K562 (cell line): ENCODE data around the gene STK32C. TPM values are rescaled to one million over a fixed set of nuclear protein-coding genes. Genes with fewer than 3 reads are reported as not detected.

Source experiments
- ATAC-seq: fragments of 200-7000 bp; cut with Tn5 transposase; 3 replicates; pipeline ENCODE4 v1.9.1; 2020; ENCODE audit warnings: moderate library complexity
- BruUV-seq: library from RNA; stranded (reverse); fragments of 400-500 nt; replicated peaks from 2 replicates; lab custom pipeline; 2021; lab: Mats Ljungman, UMichigan
- CTCF ChIA-PET: fragments of 300-600 bp; formaldehyde crosslinking; extraction: SDS; loops from one replicate; lab custom pipeline; 2021; ENCODE audit warnings: low intra/inter-chr PET ratio; lab: Yijun Ruan, JAX
- POLR2A ChIA-PET: fragments of 300-600, 350-650 bp; sonication (Branson Sonifier 250); formaldehyde crosslinking; extraction: SDS; loops from one replicate; lab custom pipeline; 2021; ENCODE audit warnings: antibody characterized with exemption, inconsistent platforms; lab: Yijun Ruan, JAX
- DNase-seq, 4 experiments: peaks; one replicate each; pipeline versions ENCODE4 v3.0.0 to v3.0.0-alpha.2; 2011 to 2018; ENCODE audit warnings: low spot score in 3 of 4, mixed read lengths in 3 of 4; ENCODE audit errors: extremely low read depth in 1 of 4
- FAIRE-seq: peaks from 2 replicates; lab custom pipeline; 2011; peaks lifted over from hg19 to GRCh38; lab: Jason Lieb, UNC
- H2AFZ ChIP-seq: 2 replicates; pipeline ENCODE4 v1.6.0; 2011; ENCODE audit warnings: low read depth, low read length, control low read depth, inconsistent platforms
- H3K27ac ChIP-seq: fragments of 200-600 bp; 3 replicates; pipeline ENCODE4 v1.8.0; 2011; ENCODE audit warnings: low read depth, mild to moderate bottlenecking, control low read depth, inconsistent platforms, low read length, moderate library complexity, mixed read lengths; ENCODE audit errors: extremely low read depth
- H3K27me3 ChIP-seq, 2 experiments: fragments of 300-600 bp in 1 of 2; 2 replicates in 1 of 2; 3 replicates in 1 of 2; pipeline versions ENCODE4 v1.6.0 to v1.8.0; 2011; ENCODE audit warnings: inconsistent platforms in 2 of 2, low read length in 2 of 2, mild to moderate bottlenecking in 1 of 2, mixed read lengths in 1 of 2, moderate library complexity in 1 of 2; ENCODE audit not compliant: control insufficient read depth in 2 of 2, insufficient read depth in 2 of 2
- H3K36me3 ChIP-seq: fragments of 300-600 bp; 3 replicates; pipeline ENCODE4 v1.8.0; 2011; ENCODE audit warnings: mild to moderate bottlenecking, low read length, inconsistent platforms; ENCODE audit not compliant: control insufficient read depth, insufficient read depth
- H3K4me1 ChIP-seq, 2 experiments: fragments of 200-600 bp in 1 of 2; replicated peaks in 1 of 2; 2 replicates in 1 of 2; 3 replicates in 1 of 2; pipeline versions ENCODE4 v1.5.1 to v1.8.0; 2011; ENCODE audit warnings: inconsistent platforms in 2 of 2, low read length in 2 of 2, mild to moderate bottlenecking in 1 of 2, mixed read lengths in 1 of 2, moderate library complexity in 1 of 2; ENCODE audit not compliant: control insufficient read depth in 2 of 2, insufficient read depth in 2 of 2
- H3K4me2 ChIP-seq: 2 replicates; pipeline ENCODE4 v1.6.1; 2011; ENCODE audit warnings: low read length, control low read depth, inconsistent platforms, mixed read lengths; ENCODE audit not compliant: insufficient read depth
- H3K4me3 ChIP-seq: fragments of 200-600 bp; sonication (generic), shearing (Covaris generic); 2 replicates; pipeline ENCODE4 v1.5.1; 2016; ENCODE audit warnings: control low read depth, inconsistent platforms
- H3K79me2 ChIP-seq: fragments of 200-600 bp; 3 replicates; pipeline ENCODE4 v1.8.0; 2011; ENCODE audit warnings: low read length, inconsistent platforms; ENCODE audit not compliant: control insufficient read depth, insufficient read depth
- H3K9ac ChIP-seq, 2 experiments: 2 replicates each; pipeline versions ENCODE4 v1.6.0 to v1.6.1; 2011; ENCODE audit warnings: low read depth in 2 of 2, low read length in 2 of 2, control low read depth in 1 of 2, inconsistent platforms in 1 of 2, mild to moderate bottlenecking in 1 of 2, mixed read lengths in 1 of 2; ENCODE audit not compliant: insufficient read depth in 1 of 2
- H3K9me1 ChIP-seq: one replicate; pipeline ENCODE4 v1.6.0; 2011; ENCODE audit warnings: inconsistent platforms, mild to moderate bottlenecking, low read length, moderate library complexity; ENCODE audit not compliant: control insufficient read depth, insufficient read depth
- H3K9me3 ChIP-seq: replicated peaks from 2 replicates; pipeline ENCODE4 v1.5.1; 2011; ENCODE audit warnings: low read depth, low read length, inconsistent platforms; ENCODE audit not compliant: control insufficient read depth, insufficient read depth
- H4K20me1 ChIP-seq: replicated peaks from 2 replicates; pipeline ENCODE4 v1.6.1; 2011; ENCODE audit warnings: low read length, inconsistent platforms, mixed read lengths; ENCODE audit not compliant: control insufficient read depth, insufficient read depth
- CHD4 ChIP-seq: fragments of 200-600 bp; sonication (generic); IDR thresholded peaks from 3 replicates; pipeline ENCODE4 v1.6.1; 2012; ENCODE audit warnings: low read depth, mild to moderate bottlenecking, mixed read lengths, low read length, inconsistent platforms; ENCODE audit not compliant: insufficient read depth, insufficient replicate concordance, poor library complexity, severe bottlenecking
- ZNF408 ChIP-seq: fragments of 250-450 bp; sonication (Bioruptor Pico); IDR thresholded peaks from 2 replicates; pipeline ENCODE4 v1.4.0; 2020; ENCODE audit warnings: low read depth, mild to moderate bottlenecking, moderate library complexity
- WGBS: fragments of 100-300 bp; shearing (Covaris generic); methylation state at CpG from one replicate; pipeline ENCODE4 v1.1.6; 2016; ENCODE audit warnings: low coverage, mixed read lengths; ENCODE audit not compliant: insufficient coverage; ENCODE audit errors: missing lambda C conversion rate; 5-methylcytosine and 5-hydroxymethylcytosine counted together
- in situ Hi-C: fragments of 300-500 bp; cut with MboI; formaldehyde crosslinking; loops from 4 replicates; pipeline ENCODE4 v1.15.0; 2018; ENCODE audit warnings: inconsistent platforms, mixed read lengths
- intact Hi-C: fragments of 100-400 bp; cut with micrococcal nuclease; formaldehyde crosslinking; loops from 2 replicates; pipeline ENCODE4 v1.14.2; 2022
- polyA plus RNA-seq, 8 experiments: library from polyadenylated mRNA; depleted of rRNA in 4 of 8; stranded (reverse) in 5 of 8; unstranded in 3 of 8; fragments of >200 nt; fragmentation: Nextera tagmentation in 2 of 8; fragmentation: Illumina TruSeq in 1 of 8; extraction: Ambion mirVana in 2 of 8; extraction: Trizol in 1 of 8; gene quantifications; 2 replicates each; pipeline versions ENCODE4 v1.2.1 to v1.2.3, GENCODE V29; 2011 to 2014; ENCODE audit warnings: inconsistent platforms in 1 of 8, missing spikeins in 1 of 8
- total RNA-seq, 7 experiments: library from RNA; depleted of rRNA in 6 of 7; stranded (reverse); fragments of >200 nt in 6 of 7; fragmentation: Illumina TruSeq in 2 of 7; extraction: Trizol in 2 of 7; gene quantifications; 2 replicates each; pipeline versions ENCODE4 v1.2.1 to v1.2.3, GENCODE V29; 2011 to 2021; ENCODE audit warnings: low replicate concordance in 1 of 7

Gene STK32C
- total and polyA plus RNA-seq, 9 of the 15 experiments (the other 6 are each of a cell fraction or from before 2014, with no cell fraction given) = 1.5 to 20.9 (median 6.5) TPM

- no peak for TF ChIP-seq CHD4
Measured at GRCh38 chr10:132281915-132282666, 25.7 kb downstream of the STK32C start (continued).

DNA sequence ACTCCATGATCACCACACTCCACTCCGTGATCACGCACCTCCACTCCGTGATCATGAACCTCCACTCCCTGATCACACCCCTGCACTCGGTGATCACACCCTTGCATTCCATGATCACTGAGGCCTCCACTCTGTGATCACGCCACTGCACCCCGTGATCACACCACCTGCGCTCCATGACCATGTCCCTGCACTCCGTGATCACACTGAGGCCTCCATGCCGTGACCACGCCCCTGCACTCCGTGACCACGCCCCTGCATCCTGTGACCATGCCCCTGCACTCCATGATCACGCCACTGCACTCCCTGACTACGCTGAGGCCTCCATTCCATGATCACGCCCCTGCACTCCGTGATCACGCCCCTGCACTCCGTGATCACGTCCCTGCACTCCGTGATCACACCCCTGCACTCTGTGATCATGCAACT is 27.1 kb downstream of the STK32C start:
- peaks cover 6 to 31% of the 10 kb centered on the region in 2 experiments; a peak in 3 of 5 replicates for H3K4me1 ChIP-seq
- CTCF ChIA-PET = no interaction called here
- BruUV-seq = no TSS peak
- H3K36me3 ChIP-seq = no peaks in the 10 kb centered on the region
- ATAC-seq (peak; percentile 76), DNase-seq (peak; percentile 18 to 48 (median 34)), FAIRE-seq (no peak)
- no peaks in the 10 kb centered on the region for H3K9me1 ChIP-seq
- no peak for TF ChIP-seq ZNF408 (CRISPR knock-in tag)
- no peak overlapping the region; the same call in 2 of the 3 replicates for H3K27ac ChIP-seq
- peak overlapping the region; percentile 70; the same call in 1 of the 2 replicates for H3K4me2 ChIP-seq
- peak overlapping the region; percentile 87; the same call in 1 of the 2 replicates for H2AFZ ChIP-seq
- peaks cover 5 to 63% of the 10 kb centered on the region in 2 experiments; a peak in 3 of 5 replicates for H3K27me3 ChIP-seq
- intact Hi-C loops (no loop called here), in situ Hi-C loops (no loop called here)
- H3K79me2 ChIP-seq = no peaks in the 10 kb centered on the region
- 33% methylated on average over 20 of the region's 20 CpGs for WGBS
- no peak overlapping the region for H3K9ac ChIP-seq
- H4K20me1 ChIP-seq = no peaks in the 10 kb centered on the region
- POLR2A ChIA-PET = no interaction called here
- no peak overlapping the region for H3K4me3 ChIP-seq
- no peaks in the 10 kb centered on the region for H3K9me3 ChIP-seq
